SIG-M5 treated with dmso at 0.1 percent for 504 hours (cell line): Measurements from ENCODE around the gene GRIA4.

Experiments
- DNase-seq: peaks from one replicate; lab custom pipeline; 2025; ENCODE audit not compliant: unreplicated experiment; lab: John Stamatoyannopoulos, UW

Gene GRIA4

GRCh38 chr11:105609832-105610781 lies at the start of gene GRIA4:
GRIA4 (plus strand) TSS chr11:105610073; CDS start chr11:105610998, 925 bp downstream.
- no peak for DNase-seq

GRCh38 chr11:105573091-105573490 lies 36.8 kb upstream of the GRIA4 start:
- no peak for DNase-seq

GRCh38 chr11:105574974-105575373 lies 34.9 kb upstream of the GRIA4 start:
- no peak for DNase-seq

GRCh38 chr11:105577641-105578040 lies 32.2 kb upstream of the GRIA4 start:
- DNase-seq: no peak

GRCh38 chr11:105579111-105579510 lies 30.8 kb upstream of the GRIA4 start:
- DNase-seq: no peak

GRCh38 chr11:105582497-105582896 lies 27.4 kb upstream of the GRIA4 start:
- DNase-seq: no peak

GRCh38 chr11:105588001-105588400 lies 21.9 kb upstream of the GRIA4 start:
- no peak for DNase-seq

- no peak for DNase-seq
Observed at GRCh38 chr11:105589346-105589745, 20.5 kb upstream of the GRIA4 start.

- DNase-seq: no peak
Observed at GRCh38 chr11:105592035-105592434, 17.8 kb upstream of the GRIA4 start.

- DNase-seq: no peak
Observed at GRCh38 chr11:105598371-105598770, 11.5 kb upstream of the GRIA4 start.

GRCh38 chr11:105603156-105603555 lies 6.7 kb upstream of the GRIA4 start:
- no peak for DNase-seq

GRCh38 chr11:105609341-105609781 lies 512 bp upstream of the GRIA4 start:
- DNase-seq: no peak

- DNase-seq: no peak
Observed at GRCh38 chr11:105610871-105611571, 1.1 kb downstream of the GRIA4 start.

- no peak for DNase-seq
Observed at GRCh38 chr11:105611572-105612441, 1.9 kb downstream of the GRIA4 start.

- DNase-seq: no peak
Observed at GRCh38 chr11:105612771-105613170, 2.9 kb downstream of the GRIA4 start.

- DNase-seq: no peak
Observed at GRCh38 chr11:105613183-105613582, 3.3 kb downstream of the GRIA4 start.

- no peak for DNase-seq
Observed at GRCh38 chr11:105618343-105618955, 8.6 kb downstream of the GRIA4 start.

- no peak for DNase-seq
Observed at GRCh38 chr11:105619556-105619955, 9.7 kb downstream of the GRIA4 start.

GRCh38 chr11:105622016-105622415 lies 12.1 kb downstream of the GRIA4 start:
- DNase-seq: no peak

- DNase-seq: no peak
Observed at GRCh38 chr11:105632316-105632715, 22.4 kb downstream of the GRIA4 start.

- no peak for DNase-seq
Observed at GRCh38 chr11:105635466-105635865, 25.6 kb downstream of the GRIA4 start.
